Stimulated activated CD8-positive, alpha-beta memory T cell treated with anti-CD3 and anti-CD28 coated beads, Interleukin-2, amount 100 ng/mL, for 48 hours (primary cell): Measurements from ENCODE around the gene NSMCE1.
"Not testable (repeated sequence)": the region's sequence is repeated elsewhere in the genome, so short reads cannot be mapped to it uniquely, and the experiment has no call there.

Experiments used
- DNase-seq, 2 donors: peaks; one replicate each; pipeline ENCODE4 v3.0.0-alpha.2; 2020; ENCODE audit warnings: low read depth in 2 of 2

Gene NSMCE1

GRCh38 chr16:27303256-27304100, 34.9 kb upstream of the NSMCE1 start:
- no peak for DNase-seq

- DNase-seq = no peak
Observed at GRCh38 chr16:27302126-27302525, 33.6 kb upstream of the NSMCE1 start.

GRCh38 chr16:27301236-27301861, 32.8 kb upstream of the NSMCE1 start:
- DNase-seq = no peak

GRCh38 chr16:27298132-27298531, 29.6 kb upstream of the NSMCE1 start:
- DNase-seq = no peak

- DNase-seq = no peak
Observed at GRCh38 chr16:27293343-27293742, 24.8 kb upstream of the NSMCE1 start.

GRCh38 chr16:27291722-27292240, 23.2 kb upstream of the NSMCE1 start:
- no peak for DNase-seq

GRCh38 chr16:27291106-27291505, 22.5 kb upstream of the NSMCE1 start:
- DNase-seq = no peak

- no peak for DNase-seq
Observed at GRCh38 chr16:27290562-27290961, 22.0 kb upstream of the NSMCE1 start.

GRCh38 chr16:27289669-27290068, 21.1 kb upstream of the NSMCE1 start:
- no peak for DNase-seq

GRCh38 chr16:27288313-27288712, 19.7 kb upstream of the NSMCE1 start:
- not testable (repeated sequence) for DNase-seq

GRCh38 chr16:27287887-27288286, 19.3 kb upstream of the NSMCE1 start:
- no peak for DNase-seq

- DNase-seq = no peak
Observed at GRCh38 chr16:27287051-27287811, 18.7 kb upstream of the NSMCE1 start.

- no peak for DNase-seq
Observed at GRCh38 chr16:27286451-27286850, 17.9 kb upstream of the NSMCE1 start.

- no peak for DNase-seq
Observed at GRCh38 chr16:27285676-27286196, 17.2 kb upstream of the NSMCE1 start.

GRCh38 chr16:27284865-27285675, 16.5 kb upstream of the NSMCE1 start:
- no peak for DNase-seq

GRCh38 chr16:27281243-27281642, 12.7 kb upstream of the NSMCE1 start:
- no peak for DNase-seq

GRCh38 chr16:27275394-27275793, 6.8 kb upstream of the NSMCE1 start:
- no peak for DNase-seq

- not testable (repeated sequence) for DNase-seq
Observed at GRCh38 chr16:27274424-27274874, 5.9 kb upstream of the NSMCE1 start.

GRCh38 chr16:27273670-27274423, 5.3 kb upstream of the NSMCE1 start:
- DNase-seq = no peak

GRCh38 chr16:27273330-27273669, 4.7 kb upstream of the NSMCE1 start:
- no peak for DNase-seq
